Ascending aorta (tissue), 2 donors: ENCODE results near the gene PRSS2. TPM values are rescaled to one million over a fixed set of nuclear protein-coding genes. Genes with fewer than 3 reads are reported as not detected.

Source experiments
- DNase-seq, 2 donors: peaks; one replicate each; pipeline ENCODE4 v3.0.0-alpha.2; 2019; ENCODE audit warnings: low spot score in 2 of 2
- H3K27ac ChIP-seq, 2 donors: fragments of 200-600 bp; sonication (generic); one replicate each; pipeline ENCODE4 v1.5.1; 2016 to 2017; ENCODE audit warnings: mild to moderate bottlenecking in 1 of 2
- H3K27me3 ChIP-seq: fragments of 200-600 bp; sonication (generic); one replicate; pipeline ENCODE4 v1.5.1; 2017
- H3K36me3 ChIP-seq, 2 donors: fragments of 200-600 bp; sonication (generic); one replicate each; pipeline ENCODE4 v1.5.1; 2016
- H3K4me1 ChIP-seq, 2 donors: fragments of 200-600 bp; sonication (generic); one replicate each; pipeline ENCODE4 v1.5.1; 2016 to 2017; ENCODE audit warnings: mild to moderate bottlenecking in 1 of 2
- H3K4me3 ChIP-seq, 2 donors: fragments of 200-600 bp; sonication (generic); one replicate each; pipeline ENCODE4 v1.5.1; 2016 to 2017; ENCODE audit warnings: mild to moderate bottlenecking in 1 of 2
- H3K9me3 ChIP-seq, 2 donors: fragments of 200-600 bp; sonication (generic); one replicate each; pipeline ENCODE4 v1.5.1; 2016
- CTCF ChIP-seq, 3 experiments: fragments of 200-600 bp in 2 of 3; fragments of 450-650 bp in 1 of 3; sonication (generic) in 2 of 3; IDR thresholded peaks; one replicate each; pipeline ENCODE4 v1.5.1; 2016 to 2019; ENCODE audit warnings: antibody characterized with exemption in 3 of 3, mild to moderate bottlenecking in 1 of 3, moderate library complexity in 1 of 3
- intact Hi-C: fragments of 100-400 bp; cut with DNase I; formaldehyde crosslinking; loops from one replicate; pipeline ENCODE4 v1.15.1; 2023
- total RNA-seq: library from RNA; depleted of rRNA; stranded (reverse); fragments of >200 nt; gene quantifications from one replicate; pipeline ENCODE4 v1.1.0, GENCODE V29; 2016

The PRSS2 gene
- not detected for total RNA-seq

- H3K9me3 ChIP-seq = no peaks in the 10 kb centered on the region
- intact Hi-C loops = no loop called here
- DNase-seq = no peak
- no peaks in the 10 kb centered on the region for H3K27me3 ChIP-seq
- no peak within 1 kb of the TSS for H3K27ac ChIP-seq
- H3K4me3 ChIP-seq = no peak within 1 kb of the TSS
- no peak for TF ChIP-seq CTCF (IDR thresholded peaks at IDR 0.05)
- peaks cover 0 to 3% of the 10 kb centered on the region in 2 donors for H3K4me1 ChIP-seq
- no peaks in the 10 kb centered on the region for H3K36me3 ChIP-seq
These were observed at the start of gene PRSS2 for GRCh38 chr7:142770661-142771352. PRSS2 (plus strand) TSS chr7:142770970; CDS start chr7:142770983, 13 bp downstream.

- Histone ChIP-seq H3K36me3 (no peaks in the 10 kb centered on the region), H3K27ac (no peak overlapping the region), H3K4me1 (no peaks in the 10 kb centered on the region), H3K9me3 (no peaks in the 10 kb centered on the region), H3K4me3 (no peak overlapping the region), H3K27me3 (no peaks in the 10 kb centered on the region)
- DNase-seq = no peak
- no peak for TF ChIP-seq CTCF (IDR thresholded peaks at IDR 0.05)
- intact Hi-C loops = no loop called here
These were observed 49.8 kb upstream of the PRSS2 start for GRCh38 chr7:142720986-142721385.

GRCh38 chr7:142722248-142722794, 48.4 kb upstream of the PRSS2 start:
- no peak for TF ChIP-seq CTCF (IDR thresholded peaks at IDR 0.05)
- intact Hi-C loops = no loop called here
- no peaks in the 10 kb centered on the region for H3K4me1 ChIP-seq
- no peaks in the 10 kb centered on the region for H3K9me3 ChIP-seq
- no peak overlapping the region for H3K4me3 ChIP-seq
- no peak overlapping the region for H3K27ac ChIP-seq
- H3K36me3 ChIP-seq = no peaks in the 10 kb centered on the region
- DNase-seq = no peak
- H3K27me3 ChIP-seq = no peaks in the 10 kb centered on the region

GRCh38 chr7:142733271-142733670, 37.5 kb upstream of the PRSS2 start:
- Histone ChIP-seq H3K36me3 (no peaks in the 10 kb centered on the region), H3K4me1 (no peaks in the 10 kb centered on the region), H3K27me3 (no peaks in the 10 kb centered on the region), H3K4me3 (no peak overlapping the region), H3K27ac (no peak overlapping the region), H3K9me3 (no peaks in the 10 kb centered on the region)
- DNase-seq = no peak
- intact Hi-C loops = no loop called here
- TF ChIP-seq CTCF (IDR thresholded peaks at IDR 0.05) = no peak

GRCh38 chr7:142739923-142740492, 30.8 kb upstream of the PRSS2 start:
- DNase-seq = no peak
- no peaks in the 10 kb centered on the region for H3K27me3 ChIP-seq
- H3K36me3 ChIP-seq = no peaks in the 10 kb centered on the region
- no peak overlapping the region for H3K27ac ChIP-seq
- peaks cover 0 to 13% of the 10 kb centered on the region in 2 donors for H3K4me1 ChIP-seq
- intact Hi-C loops = no loop called here
- no peak for TF ChIP-seq CTCF (IDR thresholded peaks at IDR 0.05)
- H3K4me3 ChIP-seq = no peak overlapping the region
- no peaks in the 10 kb centered on the region for H3K9me3 ChIP-seq
